Loucy (cell line): ENCODE measurements around the gene OGDH.

Source experiments
- EZH2phosphoT487 ChIP-seq: fragments of 200-600 bp; IDR thresholded peaks from 2 replicates; pipeline ENCODE4 v1.6.1; 2018; ENCODE audit warnings: antibody characterized with exemption, mild to moderate bottlenecking, moderate library complexity, borderline replicate concordance
- TF ChIP-seq, protein P1 (sequence below): fragments of 200-600 bp; sonication (generic); conservative IDR thresholded peaks from 2 replicates; pipeline ENCODE4 v1.5.1; 2014; ENCODE audit warnings: mild to moderate bottlenecking, antibody characterized with exemption, low read length

DNA sequence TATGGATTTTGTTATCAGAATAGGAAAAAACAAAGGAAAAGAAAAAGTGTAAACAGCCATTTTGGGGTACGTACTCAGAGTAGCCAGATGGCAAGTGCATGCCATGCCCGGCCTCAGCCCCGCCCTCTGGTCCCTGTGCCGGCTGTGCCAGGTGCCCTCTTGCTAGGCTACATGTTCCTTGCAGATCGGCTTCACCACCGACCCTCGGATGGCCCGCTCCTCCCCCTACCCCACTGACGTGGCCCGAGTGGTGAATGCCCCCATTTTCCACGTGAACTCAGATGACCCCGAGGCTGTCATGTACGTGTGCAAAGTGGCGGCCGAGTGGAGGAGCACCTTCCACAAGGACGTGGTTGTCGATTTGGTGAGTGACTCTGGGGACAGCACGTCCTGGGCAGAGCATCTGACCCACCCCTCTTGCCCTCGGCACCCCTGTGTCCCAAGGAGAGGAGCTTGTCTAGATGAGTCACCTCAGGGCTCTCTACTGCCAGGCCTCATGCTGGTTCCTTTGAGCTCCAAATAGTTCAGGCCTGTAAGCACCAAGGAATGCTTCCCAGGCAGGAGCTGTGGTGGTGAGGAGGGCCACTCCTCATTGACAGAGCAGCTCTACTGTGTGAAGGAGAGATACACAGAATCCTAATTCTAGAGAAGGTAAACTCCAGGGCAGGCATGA, 87.3 kb downstream of the OGDH start:
- TF ChIP-seq, protein P1, sequence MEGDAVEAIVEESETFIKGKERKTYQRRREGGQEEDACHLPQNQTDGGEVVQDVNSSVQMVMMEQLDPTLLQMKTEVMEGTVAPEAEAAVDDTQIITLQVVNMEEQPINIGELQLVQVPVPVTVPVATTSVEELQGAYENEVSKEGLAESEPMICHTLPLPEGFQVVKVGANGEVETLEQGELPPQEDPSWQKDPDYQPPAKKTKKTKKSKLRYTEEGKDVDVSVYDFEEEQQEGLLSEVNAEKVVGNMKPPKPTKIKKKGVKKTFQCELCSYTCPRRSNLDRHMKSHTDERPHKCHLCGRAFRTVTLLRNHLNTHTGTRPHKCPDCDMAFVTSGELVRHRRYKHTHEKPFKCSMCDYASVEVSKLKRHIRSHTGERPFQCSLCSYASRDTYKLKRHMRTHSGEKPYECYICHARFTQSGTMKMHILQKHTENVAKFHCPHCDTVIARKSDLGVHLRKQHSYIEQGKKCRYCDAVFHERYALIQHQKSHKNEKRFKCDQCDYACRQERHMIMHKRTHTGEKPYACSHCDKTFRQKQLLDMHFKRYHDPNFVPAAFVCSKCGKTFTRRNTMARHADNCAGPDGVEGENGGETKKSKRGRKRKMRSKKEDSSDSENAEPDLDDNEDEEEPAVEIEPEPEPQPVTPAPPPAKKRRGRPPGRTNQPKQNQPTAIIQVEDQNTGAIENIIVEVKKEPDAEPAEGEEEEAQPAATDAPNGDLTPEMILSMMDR, result no peak
- no peak for TF ChIP-seq EZH2phosphoT487
